Esophagus squamous epithelium (tissue), 4 donors: ENCODE results near the gene PRKCE.

Source experiments
- CTCF ChIP-seq, 6 experiments: fragments of 450-650 bp in 4 of 6; fragments of 200-600 bp in 2 of 6; sonication (generic) in 2 of 6; IDR thresholded peaks; one replicate each; pipeline ENCODE4 v1.5.1; 2016 to 2019; ENCODE audit warnings: antibody characterized with exemption in 6 of 6, mild to moderate bottlenecking in 4 of 6, moderate library complexity in 4 of 6
- POLR2A ChIP-seq, 4 donors: fragments of 450-650 bp; IDR thresholded peaks; one replicate each; pipeline ENCODE4 v1.6.1; 2017; ENCODE audit warnings: antibody characterized with exemption in 4 of 4, mild to moderate bottlenecking in 4 of 4, moderate library complexity in 3 of 4

DNA sequence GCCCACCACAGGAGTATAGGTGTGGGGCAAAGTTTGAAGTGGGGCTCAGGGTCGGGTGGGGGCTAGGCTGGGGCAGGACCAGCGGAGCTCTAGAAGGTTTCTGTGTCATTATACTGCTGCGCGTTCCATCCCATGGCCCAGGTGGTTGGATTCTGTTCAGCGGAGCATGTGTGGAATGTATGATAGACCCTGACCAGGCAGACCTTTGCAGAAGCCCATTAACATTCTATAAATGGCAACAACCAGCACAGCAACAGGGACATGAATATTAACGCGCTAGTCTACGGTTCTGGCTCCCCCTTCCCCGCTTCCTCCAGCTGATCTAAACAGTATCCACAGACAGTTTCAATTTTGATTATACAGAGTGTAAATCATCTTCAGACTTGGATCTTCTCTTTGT is 4.1 kb upstream of the PRKCE start:
- TF ChIP-seq CTCF (IDR thresholded peaks at IDR 0.05) (no peak), POLR2A (IDR thresholded peaks at IDR 0.05) (no peak)
